Measurements from ENCODE around the gene C1orf116.

The C1orf116 gene

GRCh38 chr1:207039380-207040180 is 7.0 kb upstream of the C1orf116 start:
- no peak overlapping the region for H3K27ac ChIP-seq
- H3K36me3 ChIP-seq (replicated peaks): no peaks in the 10 kb centered on the region
- DNase-seq: no peak
- no peaks in the 10 kb centered on the region for H3K27me3 ChIP-seq (replicated peaks)
- H3K4me3 ChIP-seq (ENCODE audit: low read depth, low read length): no peak overlapping the region
- no peak for TF ChIP-seq CTCF (IDR thresholded peaks at IDR 0.05; ENCODE audit: low read depth, low read length, missing control alignments)
- in situ Hi-C loops (cut with HindIII; ENCODE audit: low pct_ligation_motif_present, low sequenced_read_pairs): no loop called here

DNA sequence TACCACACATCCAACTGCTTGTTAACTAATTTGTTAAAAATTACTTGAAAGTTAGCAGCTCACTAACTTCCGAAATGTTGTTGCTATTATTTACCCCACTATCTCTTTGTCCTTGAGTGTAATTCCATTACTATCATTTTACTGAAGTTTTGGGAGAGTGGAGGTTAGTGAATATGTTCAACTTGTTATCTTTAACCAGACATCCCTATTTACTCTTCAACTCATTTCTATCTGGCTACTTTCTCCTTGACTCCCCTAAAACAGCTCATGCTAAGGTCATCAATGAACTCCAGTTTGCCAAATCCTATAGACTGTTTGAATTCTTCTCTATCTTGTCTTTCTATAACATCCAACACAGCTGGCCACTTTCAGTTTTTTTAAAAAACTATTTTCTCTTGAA is 4.3 kb upstream of the C1orf116 start:
- no peak for DNase-seq
- no peak for TF ChIP-seq CTCF (IDR thresholded peaks at IDR 0.05; ENCODE audit: low read depth, low read length, missing control alignments)
- in situ Hi-C loops (cut with HindIII; ENCODE audit: low pct_ligation_motif_present, low sequenced_read_pairs): no loop called here
- Histone ChIP-seq H3K4me3 (ENCODE audit: low read depth, low read length) (no peak overlapping the region), H3K27me3 (replicated peaks) (no peaks in the 10 kb centered on the region), H3K36me3 (replicated peaks) (no peaks in the 10 kb centered on the region), H3K27ac (no peak overlapping the region)

GRCh38 chr1:207035877-207036551 is 3.5 kb upstream of the C1orf116 start:
- Histone ChIP-seq H3K36me3 (replicated peaks) (no peaks in the 10 kb centered on the region), H3K4me3 (ENCODE audit: low read depth, low read length) (no peak overlapping the region), H3K27ac (no peak overlapping the region), H3K27me3 (replicated peaks) (no peaks in the 10 kb centered on the region)
- no peak for DNase-seq
- TF ChIP-seq CTCF (IDR thresholded peaks at IDR 0.05; ENCODE audit: low read depth, low read length, missing control alignments): no peak
- in situ Hi-C loops (cut with HindIII; ENCODE audit: low pct_ligation_motif_present, low sequenced_read_pairs): no loop called here

- no peaks in the 10 kb centered on the region for H3K27me3 ChIP-seq (replicated peaks)
- in situ Hi-C loops (cut with HindIII; ENCODE audit: low pct_ligation_motif_present, low sequenced_read_pairs): no loop called here
- no peak overlapping the region for H3K27ac ChIP-seq
- TF ChIP-seq CTCF (IDR thresholded peaks at IDR 0.05; ENCODE audit: low read depth, low read length, missing control alignments): no peak
- H3K4me3 ChIP-seq (ENCODE audit: low read depth, low read length): no peak overlapping the region
- peak; percentile 12 for DNase-seq
- H3K36me3 ChIP-seq (replicated peaks): no peaks in the 10 kb centered on the region
Observed at GRCh38 chr1:207034998-207035397, 2.4 kb upstream of the C1orf116 start.

GRCh38 chr1:207034208-207034607 is 1.7 kb upstream of the C1orf116 start:
- Histone ChIP-seq H3K27ac (no peak overlapping the region), H3K36me3 (replicated peaks) (no peaks in the 10 kb centered on the region), H3K4me3 (ENCODE audit: low read depth, low read length) (no peak overlapping the region), H3K27me3 (replicated peaks) (no peaks in the 10 kb centered on the region)
- no peak for DNase-seq
- in situ Hi-C loops (cut with HindIII; ENCODE audit: low pct_ligation_motif_present, low sequenced_read_pairs): no loop called here
- TF ChIP-seq CTCF (IDR thresholded peaks at IDR 0.05; ENCODE audit: low read depth, low read length, missing control alignments): no peak

Data from brain microvascular endothelial cell (primary cell).